K562 (cell line): ENCODE results near the gene TRPM2. TPM values are rescaled to one million over a fixed set of nuclear protein-coding genes. Genes with fewer than 3 reads are reported as not detected.

Experiments used
- ATAC-seq: fragments of 200-7000 bp; cut with Tn5 transposase; 3 replicates; pipeline ENCODE4 v1.9.1; 2020; ENCODE audit warnings: moderate library complexity
- BruUV-seq: library from RNA; stranded (reverse); fragments of 400-500 nt; replicated peaks from 2 replicates; lab custom pipeline; 2021; lab: Mats Ljungman, UMichigan
- CTCF ChIA-PET: fragments of 300-600 bp; formaldehyde crosslinking; extraction: SDS; loops from one replicate; lab custom pipeline; 2021; ENCODE audit warnings: low intra/inter-chr PET ratio; lab: Yijun Ruan, JAX
- POLR2A ChIA-PET: fragments of 300-600, 350-650 bp; sonication (Branson Sonifier 250); formaldehyde crosslinking; extraction: SDS; loops from one replicate; lab custom pipeline; 2021; ENCODE audit warnings: antibody characterized with exemption, inconsistent platforms; lab: Yijun Ruan, JAX
- DNase-seq, 4 experiments: peaks; one replicate each; pipeline versions ENCODE4 v3.0.0 to v3.0.0-alpha.2; 2011 to 2018; ENCODE audit warnings: low spot score in 3 of 4, mixed read lengths in 3 of 4; ENCODE audit errors: extremely low read depth in 1 of 4
- FAIRE-seq: peaks from 2 replicates; lab custom pipeline; 2011; peaks lifted over from hg19 to GRCh38; lab: Jason Lieb, UNC
- H2AFZ ChIP-seq: 2 replicates; pipeline ENCODE4 v1.6.0; 2011; ENCODE audit warnings: low read depth, low read length, control low read depth, inconsistent platforms
- H3K27ac ChIP-seq: fragments of 200-600 bp; 3 replicates; pipeline ENCODE4 v1.8.0; 2011; ENCODE audit warnings: low read depth, mild to moderate bottlenecking, control low read depth, inconsistent platforms, low read length, moderate library complexity, mixed read lengths; ENCODE audit errors: extremely low read depth
- H3K27me3 ChIP-seq, 2 experiments: fragments of 300-600 bp in 1 of 2; 2 replicates in 1 of 2; 3 replicates in 1 of 2; pipeline versions ENCODE4 v1.6.0 to v1.8.0; 2011; ENCODE audit warnings: inconsistent platforms in 2 of 2, low read length in 2 of 2, mild to moderate bottlenecking in 1 of 2, mixed read lengths in 1 of 2, moderate library complexity in 1 of 2; ENCODE audit not compliant: control insufficient read depth in 2 of 2, insufficient read depth in 2 of 2
- H3K36me3 ChIP-seq: fragments of 300-600 bp; 3 replicates; pipeline ENCODE4 v1.8.0; 2011; ENCODE audit warnings: mild to moderate bottlenecking, low read length, inconsistent platforms; ENCODE audit not compliant: control insufficient read depth, insufficient read depth
- H3K4me1 ChIP-seq, 2 experiments: fragments of 200-600 bp in 1 of 2; replicated peaks in 1 of 2; 2 replicates in 1 of 2; 3 replicates in 1 of 2; pipeline versions ENCODE4 v1.5.1 to v1.8.0; 2011; ENCODE audit warnings: inconsistent platforms in 2 of 2, low read length in 2 of 2, mild to moderate bottlenecking in 1 of 2, mixed read lengths in 1 of 2, moderate library complexity in 1 of 2; ENCODE audit not compliant: control insufficient read depth in 2 of 2, insufficient read depth in 2 of 2
- H3K4me2 ChIP-seq: 2 replicates; pipeline ENCODE4 v1.6.1; 2011; ENCODE audit warnings: low read length, control low read depth, inconsistent platforms, mixed read lengths; ENCODE audit not compliant: insufficient read depth
- H3K4me3 ChIP-seq: fragments of 200-600 bp; sonication (generic), shearing (Covaris generic); 2 replicates; pipeline ENCODE4 v1.5.1; 2016; ENCODE audit warnings: control low read depth, inconsistent platforms
- H3K79me2 ChIP-seq: fragments of 200-600 bp; 3 replicates; pipeline ENCODE4 v1.8.0; 2011; ENCODE audit warnings: low read length, inconsistent platforms; ENCODE audit not compliant: control insufficient read depth, insufficient read depth
- H3K9ac ChIP-seq, 2 experiments: 2 replicates each; pipeline versions ENCODE4 v1.6.0 to v1.6.1; 2011; ENCODE audit warnings: low read depth in 2 of 2, low read length in 2 of 2, control low read depth in 1 of 2, inconsistent platforms in 1 of 2, mild to moderate bottlenecking in 1 of 2, mixed read lengths in 1 of 2; ENCODE audit not compliant: insufficient read depth in 1 of 2
- H3K9me1 ChIP-seq: one replicate; pipeline ENCODE4 v1.6.0; 2011; ENCODE audit warnings: inconsistent platforms, mild to moderate bottlenecking, low read length, moderate library complexity; ENCODE audit not compliant: control insufficient read depth, insufficient read depth
- H3K9me3 ChIP-seq: replicated peaks from 2 replicates; pipeline ENCODE4 v1.5.1; 2011; ENCODE audit warnings: low read depth, low read length, inconsistent platforms; ENCODE audit not compliant: control insufficient read depth, insufficient read depth
- H4K20me1 ChIP-seq: replicated peaks from 2 replicates; pipeline ENCODE4 v1.6.1; 2011; ENCODE audit warnings: low read length, inconsistent platforms, mixed read lengths; ENCODE audit not compliant: control insufficient read depth, insufficient read depth
- ADNP ChIP-seq: fragments of 200-800 bp; sonication (Bioruptor generic); IDR thresholded peaks from 2 replicates; pipeline ENCODE4 v1.6.1; 2016; ENCODE audit warnings: missing genetic modification characterization, missing compliant biosample characterization
- CREM ChIP-seq: IDR thresholded peaks from 2 replicates; pipeline ENCODE4 v1.6.1; 2014; ENCODE audit warnings: antibody characterized with exemption, low read depth
- GTF2B ChIP-seq: IDR thresholded peaks from 2 replicates; pipeline ENCODE4 v1.6.1; 2011; ENCODE audit not compliant: insufficient read length; ENCODE audit errors: extremely low read depth
- GTF2F1 ChIP-seq: IDR thresholded peaks from 2 replicates; pipeline ENCODE4 v1.6.1; 2011; ENCODE audit warnings: low read depth, low read length, improper control_type of control experiment
- MITF ChIP-seq: IDR thresholded peaks from 2 replicates; pipeline ENCODE4 v1.6.1; 2014; ENCODE audit warnings: antibody characterized with exemption
- MLLT1 ChIP-seq, 2 experiments: fragments of 450-650 bp; IDR thresholded peaks; 2 replicates each; pipeline ENCODE4 v1.6.1; 2016
- PHF8 ChIP-seq: fragments of 200-600 bp; sonication (generic); IDR thresholded peaks from 2 replicates; pipeline ENCODE4 v1.6.1; 2012; ENCODE audit warnings: mixed run types, mild to moderate bottlenecking, inconsistent platforms, low read length, moderate library complexity, borderline replicate concordance
- SRF ChIP-seq, 2 experiments: fragments of 250-450, 450-650 bp in 1 of 2; sonication (Bioruptor Pico) in 1 of 2; sonication (generic) in 1 of 2; formaldehyde crosslinking; IDR thresholded peaks; 2 replicates each; pipeline versions ENCODE4 v1.5.0 to v1.5.1; 2020 to 2022; ENCODE audit warnings: mild to moderate bottlenecking in 1 of 2, missing genetic modification reagents in 1 of 2
- SRSF7 ChIP-seq: fragments of 200-400 bp; formaldehyde crosslinking; optimal IDR thresholded peaks from 2 replicates; pipeline ENCODE3; 2017; ENCODE audit warnings: mild to moderate bottlenecking, low read depth, low read length
- STAT6 ChIP-seq: sonication (generic); formaldehyde crosslinking; IDR thresholded peaks from 2 replicates; pipeline ENCODE4 v1.8.1; 2023; ENCODE audit warnings: mild to moderate bottlenecking, missing genetic modification reagents
- TFAP4 ChIP-seq: sonication (generic); formaldehyde crosslinking; IDR thresholded peaks from 2 replicates; pipeline ENCODE4 v1.8.0; 2022; ENCODE audit warnings: missing genetic modification reagents, mild to moderate bottlenecking, moderate library complexity, borderline replicate concordance
- THRAP3 ChIP-seq: fragments of 450-650 bp; IDR thresholded peaks from 2 replicates; pipeline ENCODE4 v1.6.1; 2016; ENCODE audit warnings: mild to moderate bottlenecking, inconsistent platforms, borderline replicate concordance
- ZBTB8A ChIP-seq: fragments of 450-650 bp; IDR thresholded peaks from 2 replicates; pipeline ENCODE4 v1.6.1; 2018; ENCODE audit warnings: mild to moderate bottlenecking, moderate library complexity; ENCODE audit not compliant: partially characterized antibody
- ZNF263 ChIP-seq: sonication (generic); formaldehyde crosslinking; IDR thresholded peaks from 2 replicates; pipeline ENCODE4 v1.8.0; 2022; ENCODE audit warnings: mild to moderate bottlenecking, missing genetic modification reagents, borderline replicate concordance
- WGBS: fragments of 100-300 bp; shearing (Covaris generic); methylation state at CpG from one replicate; pipeline ENCODE4 v1.1.6; 2016; ENCODE audit warnings: low coverage, mixed read lengths; ENCODE audit not compliant: insufficient coverage; ENCODE audit errors: missing lambda C conversion rate; 5-methylcytosine and 5-hydroxymethylcytosine counted together
- in situ Hi-C: fragments of 300-500 bp; cut with MboI; formaldehyde crosslinking; loops from 4 replicates; pipeline ENCODE4 v1.15.0; 2018; ENCODE audit warnings: inconsistent platforms, mixed read lengths
- intact Hi-C: fragments of 100-400 bp; cut with micrococcal nuclease; formaldehyde crosslinking; loops from 2 replicates; pipeline ENCODE4 v1.14.2; 2022
- polyA plus RNA-seq, 8 experiments: library from polyadenylated mRNA; depleted of rRNA in 4 of 8; stranded (reverse) in 5 of 8; unstranded in 3 of 8; fragments of >200 nt; fragmentation: Nextera tagmentation in 2 of 8; fragmentation: Illumina TruSeq in 1 of 8; extraction: Ambion mirVana in 2 of 8; extraction: Trizol in 1 of 8; gene quantifications; 2 replicates each; pipeline versions ENCODE4 v1.2.1 to v1.2.3, GENCODE V29; 2011 to 2014; ENCODE audit warnings: inconsistent platforms in 1 of 8, missing spikeins in 1 of 8
- total RNA-seq, 7 experiments: library from RNA; depleted of rRNA in 6 of 7; stranded (reverse); fragments of >200 nt in 6 of 7; fragmentation: Illumina TruSeq in 2 of 7; extraction: Trizol in 2 of 7; gene quantifications; 2 replicates each; pipeline versions ENCODE4 v1.2.1 to v1.2.3, GENCODE V29; 2011 to 2021; ENCODE audit warnings: low replicate concordance in 1 of 7

The TRPM2 gene
- total and polyA plus RNA-seq, 9 of the 15 experiments (the other 6 are each of a cell fraction or from before 2014, with no cell fraction given) = 0.33 to 2.1 (median 0.98) TPM; not detected in 2

GRCh38 chr21:44428281-44428960 is 75.0 kb downstream of the TRPM2 start:
- no peak overlapping the region for H3K9ac ChIP-seq
- no peaks in the 10 kb centered on the region for H4K20me1 ChIP-seq
- no peak overlapping the region for H3K4me2 ChIP-seq
- intact Hi-C loops (no loop called here), in situ Hi-C loops (no loop called here)
- peak; percentile 96 for FAIRE-seq
- peak; percentile 90 for ATAC-seq
- no peaks in the 10 kb centered on the region for H3K9me1 ChIP-seq
- H3K27ac ChIP-seq = no peak overlapping the region
- ChIA-PET POLR2A (interaction anchor here (1.6 kb wide), 1 partner anchor 9 kb away, joined by 9 read pairs; no protein-coding TSS in a partner anchor), CTCF (no interaction called here)
- no peaks in the 10 kb centered on the region for H3K79me2 ChIP-seq
- no peaks in the 10 kb centered on the region for H3K36me3 ChIP-seq
- peak; percentile 70 to 86 (median 82) for DNase-seq
- H3K9me3 ChIP-seq = no peaks in the 10 kb centered on the region; the same call in 1 of the 2 replicates
- H2AFZ ChIP-seq = no peak overlapping the region
- H3K4me3 ChIP-seq = no peak overlapping the region
- no TSS peak for BruUV-seq
- WGBS = 23% methylated on average over 3 of the region's 3 CpGs
- peaks cover 0 to 42% of the 10 kb centered on the region in 2 experiments; a peak in 2 of 5 replicates for H3K4me1 ChIP-seq
- peaks cover 3 to 37% of the 10 kb centered on the region in 2 experiments; a peak in 3 of 5 replicates for H3K27me3 ChIP-seq
- TF ChIP-seq THRAP3 = no peak
- no peak for TF ChIP-seq MLLT1 (IDR thresholded peaks at IDR 0.05)
- TF ChIP-seq GTF2B = no peak
- TF ChIP-seq MITF = no peak
- TF ChIP-seq SRF (CRISPR knock-in tag; IDR thresholded peaks at IDR 0.05) = peak in 1 of 2 experiments; percentile 59; a peak in 1 of 4 replicates
- no peak for TF ChIP-seq PHF8
- TF ChIP-seq CREM = 0 out of 2 replicates have a peak, but pooled peaks have one; percentile 25
- TF ChIP-seq SRSF7 = no peak
- peak; percentile 97 for TF ChIP-seq ZNF263 (CRISPR knock-in tag)
- peak; percentile 34; the same call in 1 of the 2 replicates for TF ChIP-seq TFAP4 (CRISPR knock-in tag)
- no peak for TF ChIP-seq GTF2F1
- TF ChIP-seq ADNP (tag) = no peak
- no peak for TF ChIP-seq ZBTB8A
- no peak for TF ChIP-seq STAT6
